ENCODE results near the gene FPR1. TPM values are rescaled to one million over a fixed set of nuclear protein-coding genes. Genes with fewer than 3 reads are reported as not detected.

Gene FPR1
- total and polyA plus RNA-seq, 2 of the 4 experiments (the other 2 are of a cell fraction), result not detected

GRCh38 chr19:51702103-51702824 is 49.4 kb downstream of the FPR1 start:
- H3K27me3 ChIP-seq (ENCODE audit: control insufficient read depth, insufficient read depth, low read length), result no peaks in the 10 kb centered on the region
- no peak overlapping the region for H3K18ac ChIP-seq (ENCODE audit: low read depth, low read length)
- intact Hi-C loops (cut with micrococcal nuclease), result no loop called here
- H3K23ac ChIP-seq (ENCODE audit: low read depth, low read length), result no peak overlapping the region
- no peak overlapping the region for H4K91ac ChIP-seq (ENCODE audit: insufficient read depth, low read depth, low read length)
- no peak overlapping the region for H4K5ac ChIP-seq (ENCODE audit: low read depth, low read length)
- in situ Hi-C loops (cut with MboI; ENCODE audit: low sequenced_read_pairs), result no loop called here
- H3K14ac ChIP-seq (replicated peaks; ENCODE audit: low read depth, low read length), result no peak overlapping the region
- no peak overlapping the region for H3K56ac ChIP-seq (ENCODE audit: extremely low read depth, insufficient read depth, low read length)
- POLR2A ChIA-PET (ENCODE audit: unreplicated experiment), result interaction anchor here (2.2 kb wide), 1 partner anchor 13 kb away, joined by 7 read pairs; no protein-coding TSS in a partner anchor
- no peak overlapping the region for H4K8ac ChIP-seq (ENCODE audit: low read depth in 2 of 2, low read length in 2 of 2)
- peaks cover 40% of the 10 kb centered on the region for H4K20me1 ChIP-seq (ENCODE audit: insufficient read depth, low read length)
- DNase-seq (peak; percentile 24), ATAC-seq (ENCODE audit: low read depth) (no peak)
- no peak overlapping the region for H3K9ac ChIP-seq (ENCODE audit: low read depth, low read length)
- H2BK120ac ChIP-seq (ENCODE audit: low read depth, low read length), result no peak overlapping the region
- H3K9me1 ChIP-seq (ENCODE audit: insufficient read depth, low read length), result peaks cover 17% of the 10 kb centered on the region
- CTCF ChIA-PET, result no interaction called here
- H3K36me3 ChIP-seq (ENCODE audit: control insufficient read depth, insufficient read depth, low read length), result peaks cover 69% of the 10 kb centered on the region
- H3K27ac ChIP-seq (ENCODE audit: insufficient read depth, low read length), result no peak overlapping the region
- no peak overlapping the region for H2AFZ ChIP-seq (replicated peaks; ENCODE audit: low read length, poor library complexity)
- no peak overlapping the region for H2BK5ac ChIP-seq (ENCODE audit: low read depth, low read length, poor library complexity, severe bottlenecking)
- no peak overlapping the region for H3K4ac ChIP-seq (ENCODE audit: low read depth, low read length)
- H2BK20ac ChIP-seq (ENCODE audit: low read depth, low read length), result no peak overlapping the region
- peak overlapping the region; percentile 45 for H2AK9ac ChIP-seq (replicated peaks; ENCODE audit: low read depth, low read length, poor library complexity)
- 0 out of 2 replicates have a peak, but pooled peaks cover 2% of the 10 kb centered on the region for H3K4me1 ChIP-seq (ENCODE audit: control insufficient read depth, insufficient read depth, low read length)
- no peak overlapping the region for H3K4me2 ChIP-seq (ENCODE audit: low read depth, low read length)
- H3K9me3 ChIP-seq (ENCODE audit: control insufficient read depth, insufficient read depth, low read length), result no peaks in the 10 kb centered on the region
- TF ChIP-seq RAD21 (IDR thresholded peaks at IDR 0.05; ENCODE audit: low read length), result no peak
- no peak for TF ChIP-seq RFX5 (IDR thresholded peaks at IDR 0.05; ENCODE audit: low read depth, low read length)
- TF ChIP-seq CHD1 (IDR thresholded peaks at IDR 0.05; ENCODE audit: low read depth, low read length), result no peak
- TF ChIP-seq FOS (IDR thresholded peaks at IDR 0.05; ENCODE audit: low read depth, low read length), result no peak
- no peak for TF ChIP-seq MXI1 (IDR thresholded peaks at IDR 0.05; ENCODE audit: borderline replicate concordance, low read depth, low read length)
- no peak for TF ChIP-seq CTCF (conservative IDR thresholded peaks at IDR 0.05; ENCODE audit: low read depth, low read length)
- TF ChIP-seq NFE2L2 (IDR thresholded peaks at IDR 0.05; ENCODE audit: low read depth, low read length), result no peak
- TF ChIP-seq CEBPB (IDR thresholded peaks at IDR 0.05; ENCODE audit: low read depth, low read length), result 0 out of 2 replicates have a peak, but pooled peaks have one; percentile 11
- dilution Hi-C loops (cut with HindIII; ENCODE audit: low sequenced_read_pairs, unreplicated experiment), result no loop called here
- H2AK5ac ChIP-seq (ENCODE audit: low read depth, low read length), result no peak overlapping the region
- BruUV-seq (replicated peaks), result no TSS peak
- 61% methylated on average over 14 of the region's 27 CpGs; no CpG with 5 or more reads in 1 of the 2 experiments for WGBS, 2 experiments (ENCODE audit: extremely low coverage in 2 of 2, insufficient read length in 1 of 2)
- no peak overlapping the region for H2BK15ac ChIP-seq (ENCODE audit: low read depth, low read length)
- no peak overlapping the region for H3K4me3 ChIP-seq (ENCODE audit: insufficient read depth, low read depth, low read length)
- H3K79me1 ChIP-seq (ENCODE audit: low read depth in 1 of 2, low read length in 2 of 2), result peaks cover 33 to 61% of the 10 kb centered on the region in 2 experiments
